Vagina (tissue), 2 donors: ENCODE results near the gene CYREN.

ENCODE experiments used
- POLR2A ChIP-seq, 2 donors: fragments of 450-650 bp; IDR thresholded peaks; one replicate each; pipeline ENCODE4 v1.6.1; 2017; ENCODE audit warnings: antibody characterized with exemption in 2 of 2, mild to moderate bottlenecking in 2 of 2, moderate library complexity in 2 of 2
- POLR2AphosphoS5 ChIP-seq, 2 donors: sonication (generic); formaldehyde crosslinking; IDR thresholded peaks; one replicate each; pipeline ENCODE4 v1.9.0; 2017; ENCODE audit warnings: antibody characterized with exemption in 2 of 2, mild to moderate bottlenecking in 2 of 2, low read depth in 1 of 2; ENCODE audit not compliant: insufficient read depth in 1 of 2
- TF ChIP-seq, protein P1 (sequence below), 3 experiments: fragments of 450-650 bp in 2 of 3; fragments of 200-600 bp in 1 of 3; sonication (generic) in 1 of 3; IDR thresholded peaks; one replicate each; pipeline ENCODE4 v1.5.1; 2017 to 2019; ENCODE audit warnings: antibody characterized with exemption in 3 of 3, mild to moderate bottlenecking in 2 of 3, moderate library complexity in 2 of 3

- TF ChIP-seq, protein P1, sequence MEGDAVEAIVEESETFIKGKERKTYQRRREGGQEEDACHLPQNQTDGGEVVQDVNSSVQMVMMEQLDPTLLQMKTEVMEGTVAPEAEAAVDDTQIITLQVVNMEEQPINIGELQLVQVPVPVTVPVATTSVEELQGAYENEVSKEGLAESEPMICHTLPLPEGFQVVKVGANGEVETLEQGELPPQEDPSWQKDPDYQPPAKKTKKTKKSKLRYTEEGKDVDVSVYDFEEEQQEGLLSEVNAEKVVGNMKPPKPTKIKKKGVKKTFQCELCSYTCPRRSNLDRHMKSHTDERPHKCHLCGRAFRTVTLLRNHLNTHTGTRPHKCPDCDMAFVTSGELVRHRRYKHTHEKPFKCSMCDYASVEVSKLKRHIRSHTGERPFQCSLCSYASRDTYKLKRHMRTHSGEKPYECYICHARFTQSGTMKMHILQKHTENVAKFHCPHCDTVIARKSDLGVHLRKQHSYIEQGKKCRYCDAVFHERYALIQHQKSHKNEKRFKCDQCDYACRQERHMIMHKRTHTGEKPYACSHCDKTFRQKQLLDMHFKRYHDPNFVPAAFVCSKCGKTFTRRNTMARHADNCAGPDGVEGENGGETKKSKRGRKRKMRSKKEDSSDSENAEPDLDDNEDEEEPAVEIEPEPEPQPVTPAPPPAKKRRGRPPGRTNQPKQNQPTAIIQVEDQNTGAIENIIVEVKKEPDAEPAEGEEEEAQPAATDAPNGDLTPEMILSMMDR (IDR thresholded peaks at IDR 0.05), result no peak
- TF ChIP-seq POLR2A (IDR thresholded peaks at IDR 0.05), result no peak
- TF ChIP-seq POLR2AphosphoS5 (IDR thresholded peaks at IDR 0.05; ENCODE audit: insufficient read depth in 1 of 2, low read depth in 1 of 2), result no peak
Observed at GRCh38 chr7:135175931-135176330, 5.4 kb upstream of the CYREN start.
